MM.1S (cell line): ENCODE data around the gene KCNAB3.

ENCODE experiments used
- DNase-seq: peaks from one replicate; pipeline ENCODE4 v3.0.0-alpha.2; 2015
- H2AFZ ChIP-seq: fragments of 300-600 bp; sonication (generic); 2 replicates; pipeline ENCODE4 v1.6.0; 2016; ENCODE audit warnings: antibody characterized with exemption, low read length
- H3F3A ChIP-seq: fragments of 300-600 bp; sonication (generic); 2 replicates; pipeline ENCODE4 v1.6.1; 2016; ENCODE audit warnings: mild to moderate bottlenecking, antibody characterized with exemption, low read length, moderate library complexity, mixed read lengths; ENCODE audit not compliant: insufficient read depth
- H3K27ac ChIP-seq: fragments of 300-600 bp; sonication (generic); 2 replicates; pipeline ENCODE4 v1.5.1; 2016; ENCODE audit warnings: mild to moderate bottlenecking, low read length
- H3K27me3 ChIP-seq: fragments of 300-600 bp; sonication (generic); replicated peaks from 2 replicates; pipeline ENCODE4 v1.6.0; 2016; ENCODE audit warnings: low read length; ENCODE audit not compliant: insufficient read depth
- H3K36me3 ChIP-seq: fragments of 300-600 bp; sonication (generic); replicated peaks from 2 replicates; pipeline ENCODE4 v1.6.1; 2016; ENCODE audit warnings: mild to moderate bottlenecking, low read length, mixed read lengths; ENCODE audit not compliant: insufficient read depth
- H3K4me1 ChIP-seq: fragments of 300-600 bp; sonication (generic); 2 replicates; pipeline ENCODE4 v1.6.1; 2016; ENCODE audit warnings: low read length, mixed read lengths
- H3K4me2 ChIP-seq: fragments of 300-600 bp; sonication (generic); 2 replicates; pipeline ENCODE4 v1.6.0; 2016; ENCODE audit warnings: low read depth, low read length
- H3K4me3 ChIP-seq: fragments of 300-600 bp; sonication (generic); 2 replicates; pipeline ENCODE4 v1.5.1; 2016; ENCODE audit warnings: low read length, mixed read lengths
- H3K79me2 ChIP-seq: fragments of 300-600 bp; sonication (generic); 2 replicates; pipeline ENCODE4 v1.6.1; 2016; ENCODE audit warnings: mixed run types, low read length, mixed read lengths
- H3K9ac ChIP-seq: fragments of 300-600 bp; sonication (generic); 2 replicates; pipeline ENCODE4 v1.6.1; 2016; ENCODE audit warnings: low read length, mixed read lengths
- H3K9me2 ChIP-seq: fragments of 300-600 bp; sonication (generic); replicated peaks from 2 replicates; pipeline ENCODE4 v1.6.1; 2016; ENCODE audit warnings: mild to moderate bottlenecking, low read length, mixed read lengths; ENCODE audit not compliant: insufficient read depth
- H3K9me3 ChIP-seq: fragments of 300-600 bp; sonication (generic); replicated peaks from 2 replicates; pipeline ENCODE4 v1.6.1; 2016; ENCODE audit warnings: mild to moderate bottlenecking, low read length, mixed read lengths; ENCODE audit not compliant: insufficient read depth
- H4K20me1 ChIP-seq: fragments of 300-600 bp; sonication (generic); 2 replicates; pipeline ENCODE4 v1.6.1; 2016; ENCODE audit warnings: mild to moderate bottlenecking, low read length, moderate library complexity, mixed read lengths; ENCODE audit not compliant: insufficient read depth
- CTCF ChIP-seq: fragments of 300-600 bp; sonication (generic); IDR thresholded peaks from 2 replicates; pipeline ENCODE4 v1.5.1; 2016; ENCODE audit warnings: antibody characterized with exemption, low read length, mixed read lengths
- EZH2 ChIP-seq: fragments of 300-600 bp; sonication (generic); optimal IDR thresholded peaks from 2 replicates; pipeline ENCODE3; 2017; ENCODE audit warnings: low read depth, mild to moderate bottlenecking, antibody characterized with exemption, low read length, mixed read lengths
- EZH2phosphoT487 ChIP-seq: fragments of 300-600 bp; sonication (generic); IDR thresholded peaks from 2 replicates; pipeline ENCODE4 v1.6.1; 2018; ENCODE audit warnings: antibody characterized with exemption, low read length

Gene KCNAB3

GRCh38 chr17:7883781-7884386, 45.8 kb downstream of the KCNAB3 start:
- DNase-seq, result no peak

GRCh38 chr17:7882629-7883028, 47.0 kb downstream of the KCNAB3 start:
- Histone ChIP-seq H3K27me3 (peaks cover 63% of the 10 kb centered on the region), H3K9ac (no peak overlapping the region), H3F3A (peaks cover 4% of the 10 kb centered on the region; the same call in 1 of the 2 replicates), H3K9me2 (no peaks in the 10 kb centered on the region), H3K36me3 (no peaks in the 10 kb centered on the region), H3K9me3 (no peaks in the 10 kb centered on the region), H2AFZ (no peak overlapping the region), H3K27ac (no peak overlapping the region), H3K4me1 (peaks cover 16% of the 10 kb centered on the region), H4K20me1 (no peaks in the 10 kb centered on the region), H3K4me2 (no peak overlapping the region), H3K79me2 (no peaks in the 10 kb centered on the region), H3K4me3 (no peak overlapping the region)
- TF ChIP-seq EZH2, result no peak
- no peak for TF ChIP-seq CTCF
- TF ChIP-seq EZH2phosphoT487, result no peak
- DNase-seq, result no peak

More at GRCh38 chr17:7883781-7884386, 45.8 kb downstream of the KCNAB3 start:
- Histone ChIP-seq H3K9ac (no peak overlapping the region), H3K27me3 (peaks cover 75% of the 10 kb centered on the region), H3K4me3 (no peak overlapping the region), H3K4me2 (no peak overlapping the region), H3K9me2 (no peaks in the 10 kb centered on the region), H4K20me1 (no peaks in the 10 kb centered on the region), H2AFZ (no peak overlapping the region), H3K79me2 (no peaks in the 10 kb centered on the region), H3K4me1 (peaks cover 16% of the 10 kb centered on the region), H3K27ac (no peak overlapping the region), H3K9me3 (no peaks in the 10 kb centered on the region), H3F3A (peaks cover 4% of the 10 kb centered on the region; the same call in 1 of the 2 replicates), H3K36me3 (no peaks in the 10 kb centered on the region)
- TF ChIP-seq EZH2phosphoT487, result no peak
- TF ChIP-seq CTCF, result no peak
- TF ChIP-seq EZH2, result no peak

- no peak overlapping the region for H3K4me3 ChIP-seq
- no peaks in the 10 kb centered on the region for H3K9me3 ChIP-seq
- H3K27ac ChIP-seq, result no peak overlapping the region
- H3K4me2 ChIP-seq, result no peak overlapping the region
- no peak for TF ChIP-seq EZH2
- no peak for TF ChIP-seq EZH2phosphoT487
- TF ChIP-seq CTCF, result no peak
- peaks cover 4% of the 10 kb centered on the region; the same call in 1 of the 2 replicates for H3F3A ChIP-seq
- H3K27me3 ChIP-seq, result peaks cover 60% of the 10 kb centered on the region
- no peaks in the 10 kb centered on the region for H4K20me1 ChIP-seq
- H3K36me3 ChIP-seq, result no peaks in the 10 kb centered on the region
- peaks cover 15% of the 10 kb centered on the region for H3K4me1 ChIP-seq
- no peak overlapping the region for H2AFZ ChIP-seq
- H3K9ac ChIP-seq, result no peak overlapping the region
- no peaks in the 10 kb centered on the region for H3K79me2 ChIP-seq
- no peak for DNase-seq
- H3K9me2 ChIP-seq, result no peaks in the 10 kb centered on the region
Observed at GRCh38 chr17:7882068-7882467, 47.6 kb downstream of the KCNAB3 start.
